ENCODE results near the gene ARHGAP26. TPM values are rescaled to one million over a fixed set of nuclear protein-coding genes. Genes with fewer than 3 reads are reported as not detected.

Gene ARHGAP26
- total RNA-seq, 1 experiment from 2014 or later = 5.9 TPM

- Histone ChIP-seq H3K27me3 (ENCODE audit: control insufficient read depth, insufficient read depth, low read length) (no peaks in the 10 kb centered on the region), H3K4me3 (ENCODE audit: insufficient read depth, low read depth, low read length) (no peak overlapping the region), H3K36me3 (replicated peaks; ENCODE audit: control insufficient read depth, insufficient read depth, low read length) (no peaks in the 10 kb centered on the region)
- no peak for DNase-seq
Observed at GRCh38 chr5:143248822-143249579, 478.8 kb downstream of the ARHGAP26 start.

- Histone ChIP-seq H3K4me3 (ENCODE audit: insufficient read depth, low read depth, low read length) (no peak overlapping the region), H3K36me3 (replicated peaks; ENCODE audit: control insufficient read depth, insufficient read depth, low read length) (no peaks in the 10 kb centered on the region), H3K27me3 (ENCODE audit: control insufficient read depth, insufficient read depth, low read length) (no peaks in the 10 kb centered on the region)
- DNase-seq = no peak
Observed at GRCh38 chr5:143249851-143250250, 479.7 kb downstream of the ARHGAP26 start.

- no peak overlapping the region for H3K4me3 ChIP-seq (ENCODE audit: insufficient read depth, low read depth, low read length)
- no peak for DNase-seq
- no peaks in the 10 kb centered on the region for H3K36me3 ChIP-seq (replicated peaks; ENCODE audit: control insufficient read depth, insufficient read depth, low read length)
- H3K27me3 ChIP-seq (ENCODE audit: control insufficient read depth, insufficient read depth, low read length) = no peaks in the 10 kb centered on the region
Observed at GRCh38 chr5:143251190-143251589, 481.0 kb downstream of the ARHGAP26 start.

GRCh38 chr5:143251946-143252345, 481.8 kb downstream of the ARHGAP26 start:
- Histone ChIP-seq H3K27me3 (ENCODE audit: control insufficient read depth, insufficient read depth, low read length) (no peaks in the 10 kb centered on the region), H3K36me3 (replicated peaks; ENCODE audit: control insufficient read depth, insufficient read depth, low read length) (no peaks in the 10 kb centered on the region), H3K4me3 (ENCODE audit: insufficient read depth, low read depth, low read length) (no peak overlapping the region)
- DNase-seq = no peak

- no peaks in the 10 kb centered on the region for H3K36me3 ChIP-seq (replicated peaks; ENCODE audit: control insufficient read depth, insufficient read depth, low read length)
- no peak for DNase-seq
- H3K4me3 ChIP-seq (ENCODE audit: insufficient read depth, low read depth, low read length) = no peak overlapping the region
- H3K27me3 ChIP-seq (ENCODE audit: control insufficient read depth, insufficient read depth, low read length) = no peaks in the 10 kb centered on the region
Observed at GRCh38 chr5:143254819-143255218, 484.6 kb downstream of the ARHGAP26 start.

- DNase-seq = no peak
- Histone ChIP-seq H3K36me3 (replicated peaks; ENCODE audit: control insufficient read depth, insufficient read depth, low read length) (no peaks in the 10 kb centered on the region), H3K4me3 (ENCODE audit: insufficient read depth, low read depth, low read length) (no peak overlapping the region), H3K27me3 (ENCODE audit: control insufficient read depth, insufficient read depth, low read length) (no peaks in the 10 kb centered on the region)
Observed at GRCh38 chr5:143258559-143259253, 488.5 kb downstream of the ARHGAP26 start.

GRCh38 chr5:143259254-143259605, 489.1 kb downstream of the ARHGAP26 start:
- DNase-seq = no peak
- H3K36me3 ChIP-seq (replicated peaks; ENCODE audit: control insufficient read depth, insufficient read depth, low read length) = no peaks in the 10 kb centered on the region
- no peaks in the 10 kb centered on the region for H3K27me3 ChIP-seq (ENCODE audit: control insufficient read depth, insufficient read depth, low read length)
- H3K4me3 ChIP-seq (ENCODE audit: insufficient read depth, low read depth, low read length) = no peak overlapping the region

- H3K4me3 ChIP-seq (ENCODE audit: insufficient read depth, low read depth, low read length) = no peak overlapping the region
- no peaks in the 10 kb centered on the region for H3K27me3 ChIP-seq (ENCODE audit: control insufficient read depth, insufficient read depth, low read length)
- DNase-seq = no peak
- H3K36me3 ChIP-seq (replicated peaks; ENCODE audit: control insufficient read depth, insufficient read depth, low read length) = no peaks in the 10 kb centered on the region
Observed at GRCh38 chr5:143261748-143262392, 491.7 kb downstream of the ARHGAP26 start.

GRCh38 chr5:143262393-143263174, 492.4 kb downstream of the ARHGAP26 start:
- no peak for DNase-seq
- H3K4me3 ChIP-seq (ENCODE audit: insufficient read depth, low read depth, low read length) = no peak overlapping the region

GRCh38 chr5:143263272-143263810, 493.2 kb downstream of the ARHGAP26 start:
- H3K27me3 ChIP-seq (ENCODE audit: control insufficient read depth, insufficient read depth, low read length) = no peaks in the 10 kb centered on the region
- no peak overlapping the region for H3K4me3 ChIP-seq (ENCODE audit: insufficient read depth, low read depth, low read length)
- no peak for DNase-seq
- no peaks in the 10 kb centered on the region for H3K36me3 ChIP-seq (replicated peaks; ENCODE audit: control insufficient read depth, insufficient read depth, low read length)

More at GRCh38 chr5:143262393-143263174, 492.4 kb downstream of the ARHGAP26 start:
- H3K36me3 ChIP-seq (replicated peaks; ENCODE audit: control insufficient read depth, insufficient read depth, low read length) = no peaks in the 10 kb centered on the region
- H3K27me3 ChIP-seq (ENCODE audit: control insufficient read depth, insufficient read depth, low read length) = no peaks in the 10 kb centered on the region

- Histone ChIP-seq H3K4me3 (ENCODE audit: insufficient read depth, low read depth, low read length) (no peak overlapping the region), H3K27me3 (ENCODE audit: control insufficient read depth, insufficient read depth, low read length) (no peaks in the 10 kb centered on the region), H3K36me3 (replicated peaks; ENCODE audit: control insufficient read depth, insufficient read depth, low read length) (no peaks in the 10 kb centered on the region)
- DNase-seq = no peak
Observed at GRCh38 chr5:143265995-143266394, 495.8 kb downstream of the ARHGAP26 start.

GRCh38 chr5:143267186-143267585, 497.0 kb downstream of the ARHGAP26 start:
- no peak overlapping the region for H3K4me3 ChIP-seq (ENCODE audit: insufficient read depth, low read depth, low read length)
- H3K36me3 ChIP-seq (replicated peaks; ENCODE audit: control insufficient read depth, insufficient read depth, low read length) = no peaks in the 10 kb centered on the region
- no peaks in the 10 kb centered on the region for H3K27me3 ChIP-seq (ENCODE audit: control insufficient read depth, insufficient read depth, low read length)
- DNase-seq = no peak

GRCh38 chr5:143268388-143268787, 498.2 kb downstream of the ARHGAP26 start:
- Histone ChIP-seq H3K27me3 (ENCODE audit: control insufficient read depth, insufficient read depth, low read length) (no peaks in the 10 kb centered on the region), H3K4me3 (ENCODE audit: insufficient read depth, low read depth, low read length) (no peak overlapping the region), H3K36me3 (replicated peaks; ENCODE audit: control insufficient read depth, insufficient read depth, low read length) (no peaks in the 10 kb centered on the region)
- no peak for DNase-seq

GRCh38 chr5:143271431-143271830, 501.3 kb downstream of the ARHGAP26 start:
- DNase-seq = no peak
- Histone ChIP-seq H3K4me3 (ENCODE audit: insufficient read depth, low read depth, low read length) (no peak overlapping the region), H3K27me3 (ENCODE audit: control insufficient read depth, insufficient read depth, low read length) (no peaks in the 10 kb centered on the region), H3K36me3 (replicated peaks; ENCODE audit: control insufficient read depth, insufficient read depth, low read length) (no peaks in the 10 kb centered on the region)

All from H7 (cell line).